GM12878 (cell line): ENCODE measurements around the gene OVOL1. TPM values are rescaled to one million over a fixed set of nuclear protein-coding genes. Genes with fewer than 3 reads are reported as not detected.

Experiments
- ATAC-seq: fragments of 200-7000 bp; cut with Tn5 transposase; 3 replicates; pipeline ENCODE4 v1.9.1; 2020; ENCODE audit warnings: mild to moderate bottlenecking, moderate library complexity
- BruUV-seq: library from RNA; stranded (reverse); fragments of 400-500 nt; replicated peaks from 2 replicates; lab custom pipeline; 2021; lab: Mats Ljungman, UMichigan
- CTCF ChIA-PET: fragments of 300-600 bp; sonication (Branson Sonifier 250); formaldehyde crosslinking; extraction: SDS; loops from one replicate; lab custom pipeline; 2021; ENCODE audit warnings: inconsistent platforms; lab: Yijun Ruan, JAX
- POLR2A ChIA-PET: fragments of 350-600 bp; formaldehyde crosslinking; extraction: SDS; loops from one replicate; lab custom pipeline; 2021; ENCODE audit warnings: inconsistent platforms; lab: Charles Lee
- RAD21 ChIA-PET: fragments of 300-600 bp; sonication (Branson Sonifier 250); formaldehyde crosslinking; loops from one replicate; lab custom pipeline; 2023; ENCODE audit warnings: antibody characterized with exemption; ENCODE audit not compliant: unreplicated experiment; lab: Charles Lee
- SMC1A ChIA-PET: fragments of 300-600 bp; sonication (Branson Sonifier 250); formaldehyde crosslinking; loops from one replicate; lab custom pipeline; 2023; ENCODE audit not compliant: unreplicated experiment, uncharacterized antibody; lab: Charles Lee
- DNase-seq: peaks from one replicate; pipeline ENCODE4 v3.0.0-alpha.2; 2011; ENCODE audit warnings: low read depth, low spot score
- FAIRE-seq: peaks from 3 replicates; lab custom pipeline; 2011; peaks lifted over from hg19 to GRCh38; lab: Jason Lieb, UNC
- H2AFZ ChIP-seq: 2 replicates; pipeline ENCODE4 v1.6.0; 2011; ENCODE audit warnings: low read depth, low read length, control low read depth; ENCODE audit not compliant: control insufficient read depth
- H3K27ac ChIP-seq: 2 replicates; pipeline ENCODE4 v1.5.1; 2011; ENCODE audit warnings: control low read depth; ENCODE audit not compliant: control insufficient read depth, insufficient read depth
- H3K27me3 ChIP-seq, 2 experiments: replicated peaks in 1 of 2; 2 replicates each; pipeline versions ENCODE4 v1.6.0 to v1.6.1; 2011; ENCODE audit warnings: low read length in 1 of 2; ENCODE audit not compliant: control insufficient read depth in 2 of 2, insufficient read depth in 2 of 2
- H3K36me3 ChIP-seq, 2 experiments: 2 replicates each; pipeline ENCODE4 v1.5.1; 2011; ENCODE audit warnings: low read length in 1 of 2; ENCODE audit not compliant: control insufficient read depth in 2 of 2, insufficient read depth in 2 of 2
- H3K4me1 ChIP-seq: 2 replicates; pipeline ENCODE4 v1.6.1; 2011; ENCODE audit warnings: mild to moderate bottlenecking, low read length, moderate library complexity, mixed read lengths; ENCODE audit not compliant: control insufficient read depth, insufficient read depth
- H3K4me2 ChIP-seq: 2 replicates; pipeline ENCODE4 v1.6.0; 2011; ENCODE audit warnings: control low read depth; ENCODE audit not compliant: control insufficient read depth, insufficient read depth
- H3K4me3 ChIP-seq: fragments of 200-600 bp; sonication (generic); 2 replicates; pipeline ENCODE4 v1.5.1; 2016
- H3K79me2 ChIP-seq: 2 replicates; pipeline ENCODE4 v1.6.0; 2011; ENCODE audit warnings: low read length; ENCODE audit not compliant: control insufficient read depth, insufficient read depth
- H3K9ac ChIP-seq: 2 replicates; pipeline ENCODE4 v1.8.0; 2011; ENCODE audit warnings: low read length, control low read depth, mixed read lengths; ENCODE audit not compliant: control insufficient read depth, insufficient read depth
- H3K9me3 ChIP-seq: replicated peaks from 3 replicates; pipeline ENCODE4 v1.5.1; 2011; ENCODE audit warnings: mild to moderate bottlenecking, low read length; ENCODE audit not compliant: control insufficient read depth, insufficient read depth
- H4K20me1 ChIP-seq: 2 replicates; pipeline ENCODE4 v1.6.0; 2011; ENCODE audit not compliant: control insufficient read depth, insufficient read depth
- BACH1 ChIP-seq: fragments of 450-650 bp; IDR thresholded peaks from 2 replicates; pipeline ENCODE4 v1.6.1; 2017; ENCODE audit warnings: mild to moderate bottlenecking, borderline replicate concordance
- CEBPB ChIP-seq, 2 experiments: fragments of 150-350 bp in 1 of 2; IDR thresholded peaks; 2 replicates each; pipeline ENCODE4 v1.6.1; 2012 to 2014; ENCODE audit warnings: low read depth in 2 of 2, low read length in 2 of 2, borderline replicate concordance in 1 of 2, inconsistent platforms in 1 of 2
- GABPA ChIP-seq: IDR thresholded peaks from 2 replicates; pipeline ENCODE4 v1.6.1; 2014; ENCODE audit warnings: antibody characterized with exemption, low read depth, mild to moderate bottlenecking, inconsistent platforms
- IKZF1 ChIP-seq: fragments of 450-650 bp; conservative IDR thresholded peaks from 2 replicates; pipeline ENCODE4 v1.6.1; 2017; ENCODE audit warnings: antibody characterized with exemption, mild to moderate bottlenecking
- KLF5 ChIP-seq: fragments of 450-650 bp; IDR thresholded peaks from 2 replicates; pipeline ENCODE4 v1.6.1; 2014; ENCODE audit warnings: mild to moderate bottlenecking; ENCODE audit not compliant: partially characterized antibody
- MYC ChIP-seq: IDR thresholded peaks from 2 replicates; pipeline ENCODE4 v1.6.1; 2011; ENCODE audit warnings: mild to moderate bottlenecking, low read length, moderate library complexity, inconsistent platforms; ENCODE audit not compliant: insufficient read depth, insufficient replicate concordance, insufficient read length, severe bottlenecking
- NBN ChIP-seq: fragments of 450-650 bp; IDR thresholded peaks from 2 replicates; pipeline ENCODE4 v1.6.1; 2016
- NFYA ChIP-seq: IDR thresholded peaks from 2 replicates; pipeline ENCODE4 v1.6.1; 2011; ENCODE audit warnings: low read depth, mild to moderate bottlenecking, low read length, improper control_type of control experiment, borderline replicate concordance
- PAX8 ChIP-seq: fragments of 450-650 bp; IDR thresholded peaks from 2 replicates; pipeline ENCODE4 v1.6.1; 2017; ENCODE audit warnings: mild to moderate bottlenecking, moderate library complexity
- POLR2A ChIP-seq: IDR thresholded peaks from 2 replicates; pipeline ENCODE4 v1.6.1; 2011; ENCODE audit warnings: low read depth, mild to moderate bottlenecking, low read length
- SIX5 ChIP-seq: IDR thresholded peaks from 2 replicates; pipeline ENCODE4 v1.6.1; 2011; ENCODE audit warnings: mild to moderate bottlenecking, low read depth, low read length, moderate library complexity; ENCODE audit not compliant: severe bottlenecking
- SREBF1 ChIP-seq: IDR thresholded peaks from 2 replicates; pipeline ENCODE4 v1.6.1; 2012; ENCODE audit warnings: mild to moderate bottlenecking, low read length
- ZNF24 ChIP-seq: fragments of 450-650 bp; IDR thresholded peaks from 2 replicates; pipeline ENCODE4 v1.6.1; 2017; ENCODE audit warnings: antibody characterized with exemption, mild to moderate bottlenecking
- ZNF274 ChIP-seq: IDR thresholded peaks from one replicate; pipeline ENCODE4 v1.8.0; 2011; ENCODE audit not compliant: insufficient read length, insufficient read depth
- ZNF384 ChIP-seq: IDR thresholded peaks from 2 replicates; pipeline ENCODE4 v1.6.1; 2012; ENCODE audit warnings: low read depth, mild to moderate bottlenecking, low read length, improper control_type of control experiment, borderline replicate concordance
- WGBS: methylation state at CpG from one replicate; pipeline ENCODE4 v1.1.6; 2016; ENCODE audit warnings: low lambda C conversion rate; ENCODE audit not compliant: insufficient replicate concordance, insufficient coverage; ENCODE audit errors: missing lambda C conversion rate; 5-methylcytosine and 5-hydroxymethylcytosine counted together
- in situ Hi-C: fragments of 300-500 bp; cut with MboI; formaldehyde crosslinking; loops from 9 replicates; pipeline ENCODE4 v1.14.3; 2018; ENCODE audit warnings: mixed read lengths
- intact Hi-C: fragments of 100-400 bp; cut with micrococcal nuclease; formaldehyde crosslinking; loops from one replicate; pipeline ENCODE4 v1.14.2; 2022; ENCODE audit not compliant: unreplicated experiment
- polyA plus RNA-seq, 11 experiments: library from polyadenylated mRNA; depleted of rRNA in 4 of 11; unstranded in 6 of 11; stranded (reverse) in 5 of 11; fragments of >200 nt; fragmentation: Nextera tagmentation in 4 of 11; fragmentation: Illumina TruSeq in 1 of 11; extraction: Ambion mirVana in 4 of 11; extraction: Trizol in 1 of 11; gene quantifications; 1 replicate in 1 of 11; 2 replicates in 10 of 11; pipeline versions ENCODE4 v1.2.1 to v1.2.3, GENCODE V29; 2011 to 2016; ENCODE audit warnings: inconsistent platforms in 2 of 11, missing spikeins in 2 of 11, low read depth in 1 of 11
- total RNA-seq, 4 experiments: library from RNA; depleted of rRNA in 3 of 4; stranded (reverse); fragments of >200 nt in 3 of 4; fragmentation: Illumina TruSeq in 1 of 4; extraction: Trizol in 1 of 4; gene quantifications; 2 replicates each; pipeline versions ENCODE4 v1.2.1 to v1.2.3, GENCODE V29; 2013 to 2021
- TF ChIP-seq, protein P1 (sequence below): fragments of 450-650 bp; IDR thresholded peaks from 2 replicates; pipeline ENCODE4 v1.6.1; 2017; ENCODE audit warnings: borderline replicate concordance

Gene OVOL1
- total and polyA plus RNA-seq, 10 of the 15 experiments (the other 5 are each of a cell fraction or from before 2014, with no cell fraction given), result 0.04 to 0.96 (median 0.09) TPM; not detected in 7

- Histone ChIP-seq H3K27ac (no peak overlapping the region), H3K79me2 (no peaks in the 10 kb centered on the region), H3K9ac (no peak overlapping the region), H3K27me3 (peaks cover 5% of the 10 kb centered on the region in 2 experiments; a peak in 2 of 4 replicates), H2AFZ (peak overlapping the region; percentile 76; the same call in 1 of the 2 replicates), H3K4me2 (no peak overlapping the region), H3K9me3 (no peaks in the 10 kb centered on the region), H3K36me3 (no peaks in the 10 kb centered on the region), H4K20me1 (no peaks in the 10 kb centered on the region), H3K4me1 (peaks cover 30% of the 10 kb centered on the region), H3K4me3 (no peak overlapping the region)
- WGBS, result 77% methylated on average over 16 of the region's 16 CpGs
- BruUV-seq, result no TSS peak
- in situ Hi-C loops, result no loop called here
- TF ChIP-seq NBN (no peak), ZNF384 (no peak), SIX5 (no peak), POLR2A (no peak), SREBF1 (no peak), ZNF274 (no peak), BACH1 (no peak), IKZF1 (no peak), PAX8 (no peak), CEBPB (IDR thresholded peaks at IDR 0.05; ENCODE audit: borderline replicate concordance in 1 of 2, low read depth in 2 of 2, low read length in 2 of 2) (no peak), GABPA (no peak), ZNF24 (no peak), KLF5 (no peak), NFYA (no peak), MYC (no peak)
- TF ChIP-seq, protein P1, sequence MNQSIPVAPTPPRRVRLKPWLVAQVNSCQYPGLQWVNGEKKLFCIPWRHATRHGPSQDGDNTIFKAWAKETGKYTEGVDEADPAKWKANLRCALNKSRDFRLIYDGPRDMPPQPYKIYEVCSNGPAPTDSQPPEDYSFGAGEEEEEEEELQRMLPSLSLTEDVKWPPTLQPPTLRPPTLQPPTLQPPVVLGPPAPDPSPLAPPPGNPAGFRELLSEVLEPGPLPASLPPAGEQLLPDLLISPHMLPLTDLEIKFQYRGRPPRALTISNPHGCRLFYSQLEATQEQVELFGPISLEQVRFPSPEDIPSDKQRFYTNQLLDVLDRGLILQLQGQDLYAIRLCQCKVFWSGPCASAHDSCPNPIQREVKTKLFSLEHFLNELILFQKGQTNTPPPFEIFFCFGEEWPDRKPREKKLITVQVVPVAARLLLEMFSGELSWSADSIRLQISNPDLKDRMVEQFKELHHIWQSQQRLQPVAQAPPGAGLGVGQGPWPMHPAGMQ, result no peak
- FAIRE-seq, result no peak
- ATAC-seq, result no peak
- CTCF ChIA-PET, result interaction anchor here (1.6 to 5.9 kb wide), 6 partner anchors 9 to 68 kb away, joined by 7 to 62 read pairs (median 11); partner anchors contain the start of genes AP5B1 and MUS81
- POLR2A ChIA-PET, result interaction anchor here (0.6 to 5.8 kb wide), 9 partner anchors 8 to 129 kb away, joined by 3 to 27 read pairs (median 4); partner anchors contain the start of genes AP5B1 and RELA
- RAD21 ChIA-PET, result interaction anchor here (1.1 to 1.8 kb wide), 4 partner anchors 10 to 67 kb away, joined by 3 to 6 read pairs (median 5); partner anchors contain the start of gene AP5B1
- DNase-seq, result no peak
- intact Hi-C loops, result no loop called here
- SMC1A ChIA-PET, result interaction anchor here (0.9 to 2.4 kb wide), 6 partner anchors 9 to 129 kb away, joined by 3 to 11 read pairs (median 3); partner anchors contain the start of gene RELA
These were observed 5.6 kb downstream of the OVOL1 start for GRCh38 chr11:65792456-65792855.
